GM12878 (cell line): ENCODE data around the gene ADGRB2. TPM values are rescaled to one million over a fixed set of nuclear protein-coding genes. Genes with fewer than 3 reads are reported as not detected.

ENCODE experiments used
- ATAC-seq: fragments of 200-7000 bp; cut with Tn5 transposase; 3 replicates; pipeline ENCODE4 v1.9.1; 2020; ENCODE audit warnings: mild to moderate bottlenecking, moderate library complexity
- BruUV-seq: library from RNA; stranded (reverse); fragments of 400-500 nt; replicated peaks from 2 replicates; lab custom pipeline; 2021; lab: Mats Ljungman, UMichigan
- CTCF ChIA-PET: fragments of 300-600 bp; sonication (Branson Sonifier 250); formaldehyde crosslinking; extraction: SDS; loops from one replicate; lab custom pipeline; 2021; ENCODE audit warnings: inconsistent platforms; lab: Yijun Ruan, JAX
- POLR2A ChIA-PET: fragments of 350-600 bp; formaldehyde crosslinking; extraction: SDS; loops from one replicate; lab custom pipeline; 2021; ENCODE audit warnings: inconsistent platforms; lab: Charles Lee
- RAD21 ChIA-PET: fragments of 300-600 bp; sonication (Branson Sonifier 250); formaldehyde crosslinking; loops from one replicate; lab custom pipeline; 2023; ENCODE audit warnings: antibody characterized with exemption; ENCODE audit not compliant: unreplicated experiment; lab: Charles Lee
- SMC1A ChIA-PET: fragments of 300-600 bp; sonication (Branson Sonifier 250); formaldehyde crosslinking; loops from one replicate; lab custom pipeline; 2023; ENCODE audit not compliant: unreplicated experiment, uncharacterized antibody; lab: Charles Lee
- DNase-seq: peaks from one replicate; pipeline ENCODE4 v3.0.0-alpha.2; 2011; ENCODE audit warnings: low read depth, low spot score
- FAIRE-seq: peaks from 3 replicates; lab custom pipeline; 2011; peaks lifted over from hg19 to GRCh38; lab: Jason Lieb, UNC
- H2AFZ ChIP-seq: 2 replicates; pipeline ENCODE4 v1.6.0; 2011; ENCODE audit warnings: low read depth, low read length, control low read depth; ENCODE audit not compliant: control insufficient read depth
- H3K27ac ChIP-seq: 2 replicates; pipeline ENCODE4 v1.5.1; 2011; ENCODE audit warnings: control low read depth; ENCODE audit not compliant: control insufficient read depth, insufficient read depth
- H3K27me3 ChIP-seq, 2 experiments: replicated peaks in 1 of 2; 2 replicates each; pipeline versions ENCODE4 v1.6.0 to v1.6.1; 2011; ENCODE audit warnings: low read length in 1 of 2; ENCODE audit not compliant: control insufficient read depth in 2 of 2, insufficient read depth in 2 of 2
- H3K36me3 ChIP-seq, 2 experiments: 2 replicates each; pipeline ENCODE4 v1.5.1; 2011; ENCODE audit warnings: low read length in 1 of 2; ENCODE audit not compliant: control insufficient read depth in 2 of 2, insufficient read depth in 2 of 2
- H3K4me1 ChIP-seq: 2 replicates; pipeline ENCODE4 v1.6.1; 2011; ENCODE audit warnings: mild to moderate bottlenecking, low read length, moderate library complexity, mixed read lengths; ENCODE audit not compliant: control insufficient read depth, insufficient read depth
- H3K4me2 ChIP-seq: 2 replicates; pipeline ENCODE4 v1.6.0; 2011; ENCODE audit warnings: control low read depth; ENCODE audit not compliant: control insufficient read depth, insufficient read depth
- H3K4me3 ChIP-seq: fragments of 200-600 bp; sonication (generic); 2 replicates; pipeline ENCODE4 v1.5.1; 2016
- H3K79me2 ChIP-seq: 2 replicates; pipeline ENCODE4 v1.6.0; 2011; ENCODE audit warnings: low read length; ENCODE audit not compliant: control insufficient read depth, insufficient read depth
- H3K9ac ChIP-seq: 2 replicates; pipeline ENCODE4 v1.8.0; 2011; ENCODE audit warnings: low read length, control low read depth, mixed read lengths; ENCODE audit not compliant: control insufficient read depth, insufficient read depth
- H3K9me3 ChIP-seq: replicated peaks from 3 replicates; pipeline ENCODE4 v1.5.1; 2011; ENCODE audit warnings: mild to moderate bottlenecking, low read length; ENCODE audit not compliant: control insufficient read depth, insufficient read depth
- H4K20me1 ChIP-seq: 2 replicates; pipeline ENCODE4 v1.6.0; 2011; ENCODE audit not compliant: control insufficient read depth, insufficient read depth
- ATF7 ChIP-seq: fragments of 450-650 bp; IDR thresholded peaks from 2 replicates; pipeline ENCODE4 v1.6.1; 2016; ENCODE audit warnings: low read depth, mild to moderate bottlenecking
- CBX5 ChIP-seq: sonication (generic); IDR thresholded peaks from 2 replicates; pipeline ENCODE4 v1.6.1; 2016; ENCODE audit warnings: low read depth, moderate library complexity, mild to moderate bottlenecking, inconsistent platforms
- CTCF ChIP-seq, 3 experiments: IDR thresholded peaks in 2 of 3; conservative IDR thresholded peaks in 1 of 3; 2 replicates each; pipeline ENCODE4 v1.5.1; 2011; ENCODE audit warnings: low read depth in 3 of 3, low read length in 3 of 3, mild to moderate bottlenecking in 3 of 3, control low read depth in 2 of 3, moderate library complexity in 2 of 3, inconsistent platforms in 1 of 3, mixed read lengths in 1 of 3; ENCODE audit not compliant: control insufficient read depth in 2 of 3, insufficient read depth in 1 of 3; ENCODE audit errors: extremely low read depth in 1 of 3
- CUX1 ChIP-seq: IDR thresholded peaks from 2 replicates; pipeline ENCODE4 v1.6.1; 2012; ENCODE audit warnings: improper control_type of control experiment, low read depth, low read length; ENCODE audit not compliant: insufficient replicate concordance
- EGR1 ChIP-seq, 2 experiments: IDR thresholded peaks; 1 replicate in 1 of 2; 2 replicates in 1 of 2; pipeline ENCODE4 v1.6.1; 2011 to 2012; ENCODE audit warnings: low read depth in 2 of 2, low read length in 2 of 2, borderline replicate concordance in 1 of 2, mild to moderate bottlenecking in 1 of 2, moderate library complexity in 1 of 2
- FOXK2 ChIP-seq: fragments of 450-650 bp; IDR thresholded peaks from 2 replicates; pipeline ENCODE4 v1.6.1; 2017; ENCODE audit warnings: mild to moderate bottlenecking, moderate library complexity
- PRDM15 ChIP-seq: fragments of 450-650 bp; formaldehyde crosslinking; IDR thresholded peaks from 2 replicates; pipeline ENCODE4 v1.4.0; 2020; ENCODE audit warnings: mild to moderate bottlenecking, moderate library complexity
- SKIL ChIP-seq: fragments of 450-650 bp; IDR thresholded peaks from 2 replicates; pipeline ENCODE4 v1.6.1; 2017; ENCODE audit warnings: mild to moderate bottlenecking, low read depth, inconsistent platforms; ENCODE audit not compliant: poor library complexity, severe bottlenecking
- whole genome bisulfite sequencing: methylation state at CpG from one replicate; pipeline ENCODE4 v1.1.6; 2016; ENCODE audit warnings: low lambda C conversion rate; ENCODE audit not compliant: insufficient replicate concordance, insufficient coverage; ENCODE audit errors: missing lambda C conversion rate; 5-methylcytosine and 5-hydroxymethylcytosine counted together
- in situ Hi-C: fragments of 300-500 bp; cut with MboI; formaldehyde crosslinking; loops from 9 replicates; pipeline ENCODE4 v1.14.3; 2018; ENCODE audit warnings: mixed read lengths
- intact Hi-C: fragments of 100-400 bp; cut with micrococcal nuclease; formaldehyde crosslinking; loops from one replicate; pipeline ENCODE4 v1.14.2; 2022; ENCODE audit not compliant: unreplicated experiment
- polyA plus RNA-seq, 11 experiments: library from polyadenylated mRNA; depleted of rRNA in 4 of 11; unstranded in 6 of 11; stranded (reverse) in 5 of 11; fragments of >200 nt; fragmentation: Nextera tagmentation in 4 of 11; fragmentation: Illumina TruSeq in 1 of 11; extraction: Ambion mirVana in 4 of 11; extraction: Trizol in 1 of 11; gene quantifications; 1 replicate in 1 of 11; 2 replicates in 10 of 11; pipeline versions ENCODE4 v1.2.1 to v1.2.3, GENCODE V29; 2011 to 2016; ENCODE audit warnings: inconsistent platforms in 2 of 11, missing spikeins in 2 of 11, low read depth in 1 of 11
- total RNA-seq, 4 experiments: library from RNA; depleted of rRNA in 3 of 4; stranded (reverse); fragments of >200 nt in 3 of 4; fragmentation: Illumina TruSeq in 1 of 4; extraction: Trizol in 1 of 4; gene quantifications; 2 replicates each; pipeline versions ENCODE4 v1.2.1 to v1.2.3, GENCODE V29; 2013 to 2021

ADGRB2 gene
- total and polyA plus RNA-seq, 10 of the 15 experiments (the other 5 are each of a cell fraction or from before 2014, with no cell fraction given) = 0.11 to 0.33 (median 0.18) TPM; not detected in 4

- Histone ChIP-seq H3K27me3 (peaks cover 1 to 2% of the 10 kb centered on the region in 2 experiments; a peak in 3 of 4 replicates), H3K9ac (no peak overlapping the region), H2AFZ (no peak overlapping the region), H3K4me1 (peaks cover 3% of the 10 kb centered on the region; the same call in 1 of the 2 replicates), H3K9me3 (no peaks in the 10 kb centered on the region), H4K20me1 (no peaks in the 10 kb centered on the region), H3K36me3 (no peaks in the 10 kb centered on the region), H3K79me2 (no peaks in the 10 kb centered on the region), H3K4me3 (no peak overlapping the region), H3K4me2 (no peak overlapping the region), H3K27ac (no peak overlapping the region)
- ATAC-seq (no peak), FAIRE-seq (no peak), DNase-seq (no peak)
- ChIA-PET POLR2A (interaction anchor here (1.1 kb wide), 1 partner anchor 16 kb away, joined by 5 read pairs; no protein-coding TSS in a partner anchor), RAD21 (no interaction called here), CTCF (no interaction called here), SMC1A (interaction anchor here (0.9 to 1.2 kb wide), 2 partner anchors 12 to 23 kb away, joined by 3 read pairs; no protein-coding TSS in a partner anchor)
- BruUV-seq = no TSS peak
- WGBS = 16% methylated on average over 2 of the region's 2 CpGs
- intact Hi-C loops = no loop called here
- in situ Hi-C loops = no loop called here
- TF ChIP-seq CBX5 (no peak), ATF7 (no peak), CTCF (IDR thresholded peaks at IDR 0.05 in 2 of 3, conservative IDR thresholded peaks at IDR 0.05 in 1 of 3; ENCODE audit: control insufficient read depth in 2 of 3, extremely low read depth in 1 of 3, insufficient read depth in 1 of 3, low read depth in 3 of 3, low read length in 3 of 3) (no peak), EGR1 (IDR thresholded peaks at IDR 0.05; ENCODE audit: borderline replicate concordance in 1 of 2, low read depth in 2 of 2, low read length in 2 of 2) (no peak), PRDM15 (CRISPR knock-in tag) (no peak), FOXK2 (no peak), CUX1 (no peak), SKIL (no peak)
These were observed 74.8 kb downstream of the ADGRB2 start for GRCh38 chr1:31689379-31689778.
